GM12875 (cell line): Measurements from ENCODE around the gene CARD14.

Experiments
- H3K4me3 ChIP-seq: one replicate; pipeline ENCODE4 v1.5.1; 2011; ENCODE audit warnings: low read depth, low read length, control low read depth
- CTCF ChIP-seq: IDR thresholded peaks from 2 replicates; pipeline ENCODE4 v1.5.1; 2011; ENCODE audit warnings: low read depth, mild to moderate bottlenecking, control low read depth, inconsistent platforms, low read length, moderate library complexity, borderline replicate concordance; ENCODE audit not compliant: insufficient read depth

CARD14 gene

GRCh38 chr17:80184423-80184714 lies 14.5 kb downstream of the CARD14 start:
- TF ChIP-seq CTCF: no peak

DNA sequence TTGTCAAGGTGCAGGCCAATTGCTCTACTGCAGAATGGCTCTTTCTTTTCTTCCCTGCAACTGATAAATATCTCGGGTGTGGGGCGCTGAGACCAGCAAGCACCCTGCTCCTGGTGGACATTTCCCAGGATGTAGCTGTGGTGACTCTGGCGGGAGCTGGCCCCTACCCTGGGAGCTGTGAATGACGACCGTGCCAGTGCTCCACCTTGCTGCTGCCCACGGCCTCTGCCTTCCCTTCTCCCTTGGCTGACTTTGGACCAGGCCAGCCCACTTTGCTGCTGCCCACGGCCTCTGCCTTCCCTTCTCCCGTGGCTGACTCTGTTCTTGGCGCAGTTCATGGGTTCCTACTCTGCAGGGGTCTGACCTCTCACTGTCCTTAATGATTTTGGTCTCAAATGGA lies 16.1 kb downstream of the CARD14 start:
- H3K4me3 ChIP-seq: no peak overlapping the region

More at GRCh38 chr17:80184423-80184714, 14.5 kb downstream of the CARD14 start:
- H3K4me3 ChIP-seq: no peak overlapping the region

GRCh38 chr17:80187090-80187489 lies 17.3 kb downstream of the CARD14 start:
- H3K4me3 ChIP-seq: no peak overlapping the region
- no peak for TF ChIP-seq CTCF

More for the DNA sequence above, 16.1 kb downstream of the CARD14 start:
- no peak for TF ChIP-seq CTCF

GRCh38 chr17:80187515-80187941 lies 17.7 kb downstream of the CARD14 start:
- no peak for TF ChIP-seq CTCF
- H3K4me3 ChIP-seq: no peak overlapping the region

- no peak for TF ChIP-seq CTCF
- no peak overlapping the region for H3K4me3 ChIP-seq
Measured at GRCh38 chr17:80189611-80190010, 19.8 kb downstream of the CARD14 start.

DNA sequence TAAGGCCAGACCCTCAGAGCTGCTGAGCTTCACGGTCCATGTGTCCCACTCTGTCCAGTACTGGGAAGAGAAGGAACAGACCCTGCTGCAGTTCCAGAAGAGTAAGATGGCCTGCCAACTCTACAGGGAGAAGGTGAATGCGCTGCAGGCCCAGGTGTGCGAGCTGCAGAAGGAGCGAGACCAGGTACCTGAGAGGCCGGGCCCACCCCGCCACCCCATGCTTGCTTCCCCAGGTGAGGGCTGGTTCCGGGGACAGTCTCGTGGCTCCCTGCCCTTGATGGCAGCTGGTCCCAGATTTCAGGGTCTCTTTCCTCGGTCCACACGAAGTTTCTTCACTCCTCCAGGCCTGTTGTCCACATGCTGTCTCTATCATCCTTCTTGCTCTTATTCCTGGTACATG lies 20.9 kb downstream of the CARD14 start:
- TF ChIP-seq CTCF: no peak
- H3K4me3 ChIP-seq: no peak overlapping the region

DNA sequence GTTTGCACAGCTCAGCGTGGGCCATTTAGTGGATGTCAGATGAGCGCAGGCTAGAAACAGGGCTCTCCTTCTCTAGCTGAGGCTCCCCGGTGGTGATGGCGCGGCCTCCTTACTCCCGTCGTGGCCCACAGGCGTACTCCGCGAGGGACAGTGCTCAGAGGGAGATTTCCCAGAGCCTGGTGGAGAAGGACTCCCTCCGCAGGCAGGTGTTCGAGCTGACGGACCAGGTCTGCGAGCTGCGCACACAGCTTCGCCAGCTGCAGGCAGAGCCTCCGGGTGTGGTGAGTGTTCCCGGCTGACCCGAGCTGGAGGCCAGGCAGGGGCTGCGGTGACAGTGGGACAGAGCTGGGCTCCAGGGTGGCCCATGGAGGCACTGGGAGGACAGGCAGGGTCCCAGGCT lies 21.4 kb downstream of the CARD14 start:
- no peak overlapping the region for H3K4me3 ChIP-seq
- TF ChIP-seq CTCF: no peak
